ENCODE results near the gene MYH14. TPM values are rescaled to one million over a fixed set of nuclear protein-coding genes. Genes with fewer than 3 reads are reported as not detected.
A peak's percentile ranks its signal among the peaks of the same experiment; 100 is the strongest.
"Not testable (repeated sequence)": the region's sequence is repeated elsewhere in the genome, so short reads cannot be mapped to it uniquely, and the experiment has no call there.

The MYH14 gene
- total RNA-seq, 1 donor from 2014 or later, result 23.8 TPM

DNA sequence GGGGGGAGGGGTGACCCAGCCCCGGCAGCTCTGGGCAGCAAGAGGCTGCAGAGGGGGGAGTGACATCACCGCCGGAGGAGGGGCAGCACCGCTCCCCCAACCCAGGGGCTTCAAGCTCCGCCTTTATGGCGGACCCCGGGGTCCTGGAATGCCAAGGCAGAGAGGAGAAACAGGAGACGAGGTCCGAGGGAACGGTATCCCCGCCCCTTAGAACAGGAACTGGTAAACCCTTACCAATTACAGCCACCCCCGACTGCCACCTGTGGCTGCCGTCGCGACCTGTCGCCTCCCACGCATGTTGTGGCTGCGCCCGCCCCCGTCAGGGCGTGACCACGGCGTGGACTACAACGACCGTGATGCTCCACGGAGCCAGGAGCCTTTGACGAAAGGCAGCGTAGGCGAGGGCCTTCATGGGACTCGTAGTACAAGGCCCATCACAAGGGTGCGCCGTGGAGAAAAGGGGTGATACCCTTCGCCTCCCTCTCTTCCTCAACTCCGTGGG is 129.9 kb downstream of the MYH14 start:
- TF ChIP-seq, protein P1, sequence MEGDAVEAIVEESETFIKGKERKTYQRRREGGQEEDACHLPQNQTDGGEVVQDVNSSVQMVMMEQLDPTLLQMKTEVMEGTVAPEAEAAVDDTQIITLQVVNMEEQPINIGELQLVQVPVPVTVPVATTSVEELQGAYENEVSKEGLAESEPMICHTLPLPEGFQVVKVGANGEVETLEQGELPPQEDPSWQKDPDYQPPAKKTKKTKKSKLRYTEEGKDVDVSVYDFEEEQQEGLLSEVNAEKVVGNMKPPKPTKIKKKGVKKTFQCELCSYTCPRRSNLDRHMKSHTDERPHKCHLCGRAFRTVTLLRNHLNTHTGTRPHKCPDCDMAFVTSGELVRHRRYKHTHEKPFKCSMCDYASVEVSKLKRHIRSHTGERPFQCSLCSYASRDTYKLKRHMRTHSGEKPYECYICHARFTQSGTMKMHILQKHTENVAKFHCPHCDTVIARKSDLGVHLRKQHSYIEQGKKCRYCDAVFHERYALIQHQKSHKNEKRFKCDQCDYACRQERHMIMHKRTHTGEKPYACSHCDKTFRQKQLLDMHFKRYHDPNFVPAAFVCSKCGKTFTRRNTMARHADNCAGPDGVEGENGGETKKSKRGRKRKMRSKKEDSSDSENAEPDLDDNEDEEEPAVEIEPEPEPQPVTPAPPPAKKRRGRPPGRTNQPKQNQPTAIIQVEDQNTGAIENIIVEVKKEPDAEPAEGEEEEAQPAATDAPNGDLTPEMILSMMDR (conservative IDR thresholded peaks at IDR 0.05; ENCODE audit: low read depth, low read length), result peak; percentile 19
- peak overlapping the region; percentile 70 for H3K4me3 ChIP-seq (ENCODE audit: low read depth, low read length)
- peak; percentile 66 for DNase-seq (ENCODE audit: low read depth)

DNA sequence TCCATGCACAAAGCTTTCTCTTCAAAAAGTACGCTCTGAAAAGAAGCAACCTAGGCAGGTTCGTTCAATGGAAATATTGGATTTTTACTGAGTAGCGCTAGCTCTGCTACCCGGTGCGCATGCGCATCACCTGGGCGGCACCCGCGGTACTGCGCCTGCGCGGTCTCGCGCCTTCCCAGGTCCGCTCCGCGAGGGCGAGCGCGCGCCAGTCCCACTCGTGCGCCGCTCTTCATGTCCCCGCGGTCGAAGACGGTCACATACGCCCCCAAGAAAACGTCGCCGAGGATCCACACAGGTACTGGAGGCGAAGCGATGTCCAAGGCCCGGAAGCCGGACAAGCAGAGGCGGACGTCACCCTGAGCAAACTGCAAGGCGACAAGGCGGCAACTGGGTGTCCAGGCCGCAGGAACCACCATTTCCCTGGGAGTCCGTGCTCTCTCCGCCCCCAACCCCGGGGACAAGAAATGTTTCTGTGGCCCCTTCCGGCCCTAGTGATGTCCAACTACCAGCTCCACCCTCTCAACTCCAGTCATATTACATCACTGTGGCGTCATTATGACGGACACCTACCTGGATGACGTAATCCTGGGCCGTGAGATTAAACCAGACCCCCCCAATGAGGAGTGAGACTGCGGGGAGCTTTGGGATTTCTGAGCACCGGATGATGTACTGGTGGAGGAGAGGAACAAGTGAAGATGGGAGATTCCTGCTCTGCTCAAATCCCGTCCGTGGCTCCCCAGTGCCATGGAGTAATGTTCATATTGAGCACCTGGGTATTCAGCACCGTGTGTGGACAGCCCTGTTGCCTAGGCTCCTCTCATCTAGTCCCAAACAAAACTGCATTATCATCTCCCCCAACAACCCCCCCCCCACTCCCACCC is 130.6 kb downstream of the MYH14 start:
- TF ChIP-seq, protein P1 (conservative IDR thresholded peaks at IDR 0.05; ENCODE audit: low read depth, low read length), result no peak

DNA sequence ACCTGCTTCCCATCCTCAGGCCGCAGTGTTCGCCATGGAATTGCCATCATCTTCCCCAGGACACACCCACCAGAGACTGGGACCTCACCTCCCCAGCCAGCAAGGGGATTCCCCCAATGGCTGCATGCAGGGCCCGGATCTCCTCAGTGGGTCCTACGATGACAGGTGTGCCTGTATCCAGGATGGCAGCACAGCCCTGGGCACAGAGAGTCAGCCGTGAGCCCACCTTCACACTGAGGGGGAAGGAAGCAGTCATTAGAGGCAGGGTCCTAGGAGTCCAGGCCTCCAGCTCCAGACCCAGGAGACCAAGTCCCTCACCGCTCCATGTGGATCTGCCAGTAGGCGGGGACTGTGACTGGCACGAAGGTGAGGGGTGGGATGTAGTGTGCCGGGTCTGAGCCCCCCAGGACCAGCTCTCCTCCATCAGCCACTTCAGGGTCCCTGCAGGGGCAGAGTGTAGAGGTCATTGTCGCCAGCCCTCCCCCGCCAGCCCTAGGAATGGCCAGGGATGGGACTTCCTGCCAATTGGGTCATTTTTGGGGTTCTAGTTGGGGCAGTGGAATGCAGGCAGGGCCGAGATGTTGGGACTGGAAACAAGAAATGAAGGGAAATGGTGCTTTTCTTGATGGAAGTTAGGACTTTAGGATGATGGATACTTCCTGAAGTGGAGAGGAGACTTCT is 131.5 kb downstream of the MYH14 start:
- TF ChIP-seq, protein P1 (conservative IDR thresholded peaks at IDR 0.05; ENCODE audit: low read depth, low read length), result no peak
- no peak overlapping the region for H3K4me3 ChIP-seq (ENCODE audit: low read depth, low read length)
- DNase-seq (ENCODE audit: low read depth), result no peak

More for the DNA sequence above, 130.6 kb downstream of the MYH14 start:
- H3K4me3 ChIP-seq (ENCODE audit: low read depth, low read length), result peak overlapping the region; percentile 70
- no peak for DNase-seq (ENCODE audit: low read depth)

DNA sequence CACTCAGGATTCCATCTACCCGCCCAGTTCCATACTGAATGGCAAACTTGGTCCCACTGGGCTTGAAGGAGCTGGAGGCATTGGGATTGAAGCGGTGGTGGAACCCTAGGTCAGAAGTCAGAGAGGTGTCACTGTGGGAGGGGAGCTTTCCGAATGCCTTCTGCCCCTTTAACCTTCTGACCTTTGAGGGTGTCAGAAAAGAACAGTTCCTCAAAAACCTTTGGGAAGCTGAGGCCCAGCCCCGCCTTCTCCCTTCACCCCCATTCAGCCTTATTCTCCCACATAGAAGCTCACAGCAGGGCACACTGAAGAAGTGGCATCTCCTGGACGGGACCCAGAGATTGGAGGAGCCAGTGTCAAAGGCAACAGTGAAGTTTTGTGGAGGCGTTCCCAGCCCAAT is 133.6 kb downstream of the MYH14 start:
- DNase-seq (ENCODE audit: low read depth); H3K4me3 ChIP-seq (ENCODE audit: low read depth, low read length): not testable (repeated sequence)

DNA sequence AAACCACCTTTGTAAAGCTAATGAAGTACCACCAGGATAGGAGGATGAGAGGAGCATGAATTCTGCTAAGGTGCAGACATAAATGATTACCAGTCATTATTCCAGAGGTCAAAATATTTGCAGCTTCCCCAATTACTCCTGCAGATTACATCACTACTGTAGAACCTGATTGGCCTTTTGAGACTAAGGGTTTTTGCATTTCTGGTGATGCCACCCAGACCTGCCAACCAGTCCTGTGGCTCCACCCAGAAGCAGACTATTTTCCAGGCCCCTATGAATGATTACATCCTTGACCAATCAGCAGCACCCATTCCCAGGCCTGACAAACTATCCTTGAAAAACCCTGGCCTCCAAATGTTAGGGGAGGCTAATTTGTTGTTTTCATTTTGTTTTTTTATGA is 136.9 kb downstream of the MYH14 start:
- TF ChIP-seq, protein P1 (conservative IDR thresholded peaks at IDR 0.05; ENCODE audit: low read depth, low read length), result no peak
- no peak overlapping the region for H3K4me3 ChIP-seq (ENCODE audit: low read depth, low read length)
- no peak for DNase-seq (ENCODE audit: low read depth)

DNA sequence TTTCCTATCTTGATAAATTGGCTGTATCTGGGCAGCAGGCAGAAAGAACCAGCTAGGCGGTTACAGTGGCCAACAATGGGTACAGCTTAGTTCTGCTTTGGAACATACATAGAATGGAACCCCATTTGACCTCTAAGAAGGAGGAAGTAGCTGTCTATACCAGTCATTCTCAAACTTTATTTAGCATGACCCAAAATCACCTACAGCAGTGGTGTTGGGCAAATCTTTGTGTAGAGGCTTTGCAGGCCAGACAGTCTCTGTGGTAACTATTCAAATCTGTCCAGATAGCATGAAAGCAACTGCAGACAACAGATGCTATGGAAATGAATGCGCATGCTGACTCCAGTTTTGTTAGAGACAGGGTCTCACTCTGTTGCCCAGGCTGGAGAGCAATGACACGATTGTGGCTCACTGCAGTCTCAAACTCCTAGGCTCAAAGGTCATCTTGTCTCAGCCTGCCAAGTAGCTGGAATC is 137.7 kb downstream of the MYH14 start:
- TF ChIP-seq, protein P1 (conservative IDR thresholded peaks at IDR 0.05; ENCODE audit: low read depth, low read length), result no peak
- H3K4me3 ChIP-seq (ENCODE audit: low read depth, low read length), result no peak overlapping the region
- no peak for DNase-seq (ENCODE audit: low read depth)

DNA sequence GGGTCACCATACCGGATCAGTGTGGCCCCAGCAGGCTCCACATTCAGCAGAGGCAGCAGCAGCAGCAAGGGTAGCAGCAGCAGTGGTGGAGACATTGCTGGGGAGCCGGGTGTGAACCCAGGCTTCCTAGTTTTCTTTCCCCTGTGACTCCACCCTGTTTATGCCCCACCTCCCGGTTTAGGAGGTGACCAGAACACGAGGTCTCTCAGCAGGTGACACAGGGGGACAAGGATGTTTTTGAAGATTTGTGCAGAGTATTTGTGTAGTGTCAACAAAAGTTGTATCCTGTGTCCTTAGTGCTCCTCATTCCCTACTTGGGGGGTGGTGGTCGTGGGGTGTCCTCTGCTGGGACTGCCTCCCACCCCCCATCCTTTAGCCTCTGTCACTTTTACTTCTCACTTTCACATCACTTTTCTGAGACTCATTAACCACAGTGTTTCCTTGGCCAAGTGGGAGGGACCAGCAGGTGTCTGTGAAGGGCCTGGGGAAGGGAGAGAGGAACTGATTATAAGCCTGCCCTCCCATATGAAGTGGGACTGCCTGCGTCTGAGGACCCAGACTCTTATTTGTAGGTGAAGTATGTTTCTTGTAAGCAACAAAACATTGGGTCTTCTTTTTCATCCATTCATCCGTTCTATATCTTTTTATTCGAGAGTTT is 141.4 kb downstream of the MYH14 start:
- TF ChIP-seq, protein P1 (conservative IDR thresholded peaks at IDR 0.05; ENCODE audit: low read depth, low read length), result no peak
- H3K4me3 ChIP-seq (ENCODE audit: low read depth, low read length), result no peak overlapping the region
- DNase-seq (ENCODE audit: low read depth), result no peak

DNA sequence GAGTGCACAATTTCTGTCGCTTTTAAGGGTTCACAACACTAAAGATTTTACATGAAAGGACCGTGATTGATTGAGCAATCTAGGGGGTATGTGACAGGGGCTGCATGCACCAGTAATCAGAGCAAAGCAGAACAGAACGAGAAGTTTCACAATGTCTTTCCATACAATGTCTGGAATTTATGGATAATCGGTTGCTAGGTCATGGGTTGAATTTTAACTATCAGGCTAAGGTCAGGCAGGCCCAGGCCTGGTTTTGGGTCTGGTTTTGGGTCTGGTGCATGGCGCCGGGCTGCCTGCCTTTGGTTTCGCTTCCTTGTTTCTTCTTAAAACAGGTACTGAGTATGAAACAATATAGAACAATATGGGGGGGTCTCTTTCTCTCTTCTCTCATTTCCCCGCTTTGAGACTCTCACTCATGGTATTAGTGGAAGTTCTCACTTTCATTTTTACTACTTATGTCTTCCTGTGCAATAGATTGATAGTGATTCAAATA is 143.7 kb downstream of the MYH14 start:
- not testable (repeated sequence) for DNase-seq (ENCODE audit: low read depth); H3K4me3 ChIP-seq (ENCODE audit: low read depth, low read length)

Data from epithelial cell of proximal tubule (primary cell).